HG03025 (cell line): ENCODE results near the gene ARHGEF1.

ENCODE experiments used
- ATAC-seq: cut with Tn5 transposase; IDR thresholded peaks from one replicate; pipeline ENCODE4 v1.9.1; 2021; ENCODE audit warnings: mild to moderate bottlenecking, moderate library complexity; ENCODE audit not compliant: unreplicated experiment, low FRiP score

Gene ARHGEF1

DNA sequence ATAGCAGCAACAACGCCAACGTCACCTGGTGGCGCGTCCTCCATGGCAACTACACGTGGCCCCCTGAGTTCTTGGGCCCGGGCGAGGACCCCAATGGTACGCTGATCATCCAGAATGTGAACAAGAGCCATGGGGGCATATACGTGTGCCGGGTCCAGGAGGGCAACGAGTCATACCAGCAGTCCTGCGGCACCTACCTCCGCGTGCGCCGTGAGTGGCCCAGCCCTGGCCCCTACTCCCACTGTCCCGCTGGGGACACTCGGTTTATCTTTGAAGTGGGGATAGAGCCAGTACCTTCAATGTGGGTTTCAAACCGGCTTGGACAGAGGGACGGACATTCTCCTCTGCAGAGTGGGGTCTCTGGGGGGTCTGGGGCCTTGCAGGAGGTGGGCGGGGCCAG lies 3.9 kb upstream of the ARHGEF1 start:
- ATAC-seq: no peak

DNA sequence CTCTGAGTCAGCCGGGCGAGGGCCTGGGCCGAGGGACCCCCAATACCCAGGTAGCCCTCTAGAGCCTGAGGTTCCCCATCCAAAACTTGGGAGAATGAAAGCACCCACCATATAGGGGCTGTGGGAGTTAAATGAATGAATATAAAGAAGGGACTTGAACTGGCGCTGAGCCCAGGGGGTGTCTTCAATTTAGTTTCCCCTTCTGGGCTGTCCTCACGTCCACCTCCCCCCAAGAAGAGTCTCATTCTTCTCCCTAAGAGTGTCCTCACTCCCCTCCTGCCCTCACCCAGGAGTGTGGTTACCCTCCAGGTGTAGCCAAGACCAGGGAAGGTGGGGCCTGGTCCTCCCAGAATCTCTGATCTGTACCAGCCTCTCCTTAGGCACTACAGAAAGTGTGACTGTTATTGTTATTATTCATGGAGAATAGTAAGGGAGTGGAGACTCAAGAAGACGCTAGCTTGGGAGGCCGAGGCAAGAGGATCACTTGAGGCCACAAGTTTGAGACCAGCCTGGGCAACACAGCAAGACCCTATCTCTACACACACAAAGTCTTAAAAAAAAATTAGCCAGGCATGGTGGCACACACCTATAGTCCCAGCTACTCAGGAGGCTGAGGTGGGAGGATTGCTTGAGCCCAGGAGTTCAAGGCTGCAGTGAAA lies 3.2 kb upstream of the ARHGEF1 start:
- no peak for ATAC-seq

DNA sequence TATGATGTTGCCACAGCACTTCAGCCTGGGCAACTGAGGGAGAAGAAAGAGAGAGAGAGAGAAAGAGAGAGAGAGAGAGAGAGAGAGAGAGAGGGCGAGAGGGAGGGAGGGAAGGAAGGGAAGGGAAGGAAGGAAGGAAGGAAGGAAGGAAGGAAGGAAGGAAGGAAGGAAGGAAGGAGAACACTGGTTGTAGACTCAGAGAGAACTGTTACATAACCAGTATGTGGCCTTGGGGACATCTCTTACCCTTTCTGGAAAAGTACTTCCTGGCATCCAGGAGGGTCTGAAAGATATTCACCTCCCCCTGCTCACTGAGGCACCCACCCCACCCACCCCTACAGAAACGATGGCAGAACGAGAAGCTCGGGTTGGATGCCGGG lies 2.7 kb upstream of the ARHGEF1 start:
- ATAC-seq: no peak

DNA sequence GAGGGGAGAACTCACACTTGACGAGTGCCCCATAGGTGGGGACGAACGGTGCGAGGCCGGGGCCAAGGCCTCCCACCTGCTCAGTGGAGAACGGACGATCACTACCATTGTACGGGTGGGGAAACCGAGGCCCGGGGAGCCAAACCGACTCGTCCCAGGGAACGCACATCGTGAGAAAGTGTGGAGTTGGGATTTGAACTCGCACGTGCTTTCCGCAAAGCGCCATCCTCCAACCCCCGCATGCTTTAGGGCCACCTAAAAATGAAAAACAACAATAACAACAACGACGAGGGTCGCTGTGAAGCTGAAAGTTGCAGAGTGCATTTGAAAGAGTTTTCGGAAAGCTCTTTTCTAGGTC lies 458 bp downstream of the ARHGEF1 start:
- no peak for ATAC-seq

DNA sequence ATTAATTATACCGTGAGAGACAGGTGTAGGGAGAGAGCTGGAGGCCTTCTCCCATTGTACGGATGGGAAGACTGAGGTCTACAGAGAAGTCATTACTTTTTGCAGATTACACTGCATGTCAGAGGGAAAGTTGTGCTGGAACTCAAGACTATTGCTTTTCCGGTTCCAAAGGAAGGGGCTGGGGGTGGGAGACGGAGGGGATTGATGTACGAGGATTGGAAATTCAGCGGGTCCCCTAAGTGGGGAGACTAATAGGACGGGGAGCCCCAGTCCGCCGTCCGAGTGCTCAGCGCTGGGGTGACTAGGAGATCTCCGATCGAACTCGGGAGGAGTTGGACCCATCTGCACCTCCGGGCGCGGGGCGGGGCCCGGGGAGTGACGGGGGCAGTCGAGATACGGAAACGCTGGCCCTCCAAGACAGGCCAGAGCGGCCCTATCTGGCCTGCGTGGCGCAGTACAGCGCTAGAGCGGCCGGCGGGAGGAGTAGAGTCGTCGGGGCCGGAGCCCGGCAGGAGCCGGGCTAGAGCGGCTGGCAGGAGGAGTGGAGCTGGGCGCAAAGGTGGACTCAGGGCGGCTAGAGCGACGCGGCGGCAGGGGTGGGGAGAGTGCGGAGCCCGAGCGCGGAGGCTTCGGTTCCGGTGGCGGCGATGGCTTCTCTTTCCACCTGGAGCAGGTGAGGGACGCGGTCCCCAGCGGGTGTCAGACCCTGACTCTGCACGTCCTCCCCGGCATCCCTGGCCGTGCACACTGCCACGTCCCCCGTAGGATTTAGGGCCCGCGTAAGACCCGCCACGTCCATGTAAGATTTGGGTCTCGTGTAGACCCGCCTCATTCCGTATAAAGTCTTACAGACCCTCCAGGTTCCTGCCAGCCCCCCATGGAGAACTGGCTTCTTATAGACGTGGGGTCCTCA lies 1.1 kb downstream of the ARHGEF1 start:
- peak; percentile 65 for ATAC-seq

DNA sequence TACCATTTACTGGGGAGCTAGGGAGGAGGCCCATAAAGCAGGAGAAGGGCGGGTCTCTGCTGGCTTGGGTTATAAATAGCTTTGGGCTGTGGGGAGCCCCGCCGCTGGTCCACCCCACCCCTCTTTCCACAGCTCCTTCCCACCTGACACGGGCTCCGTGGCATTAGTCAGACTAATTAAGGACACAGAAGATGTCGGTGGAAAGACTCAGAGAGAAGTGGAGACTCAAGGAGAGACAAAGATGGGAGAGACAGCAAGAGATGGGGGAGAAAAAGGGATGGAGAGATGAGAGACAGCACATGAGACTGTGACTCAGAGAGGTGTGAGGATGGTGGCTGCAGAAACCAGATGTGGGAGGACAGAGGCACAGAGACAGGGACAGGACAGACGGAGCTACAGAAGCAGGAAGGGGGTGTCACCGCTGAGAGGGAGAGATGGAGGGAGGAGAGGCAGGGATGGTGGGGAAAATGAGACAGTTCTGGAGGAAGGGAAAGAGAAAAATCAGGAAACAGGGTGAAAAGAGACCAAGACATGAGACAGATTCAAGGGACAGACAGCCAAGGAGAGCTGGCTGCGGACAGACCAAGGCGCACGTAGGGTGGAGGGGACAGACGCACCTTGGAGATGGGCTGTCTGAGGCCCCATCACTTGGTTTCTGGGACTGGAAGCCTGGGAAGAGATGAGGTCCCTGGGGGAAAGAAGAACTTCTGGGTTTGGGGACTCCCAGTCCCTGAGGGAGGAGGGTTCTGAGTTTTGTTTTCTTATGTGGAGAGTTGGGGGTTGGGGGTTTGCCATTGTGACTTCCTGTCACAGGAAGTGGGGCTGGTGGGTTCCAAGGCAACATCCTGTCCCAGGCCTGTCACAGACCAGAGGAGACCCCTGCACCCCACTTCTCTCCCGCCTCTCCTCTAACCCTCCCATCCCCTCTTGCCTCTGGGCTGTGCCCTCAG lies 4.1 kb downstream of the ARHGEF1 start:
- ATAC-seq: no peak

DNA sequence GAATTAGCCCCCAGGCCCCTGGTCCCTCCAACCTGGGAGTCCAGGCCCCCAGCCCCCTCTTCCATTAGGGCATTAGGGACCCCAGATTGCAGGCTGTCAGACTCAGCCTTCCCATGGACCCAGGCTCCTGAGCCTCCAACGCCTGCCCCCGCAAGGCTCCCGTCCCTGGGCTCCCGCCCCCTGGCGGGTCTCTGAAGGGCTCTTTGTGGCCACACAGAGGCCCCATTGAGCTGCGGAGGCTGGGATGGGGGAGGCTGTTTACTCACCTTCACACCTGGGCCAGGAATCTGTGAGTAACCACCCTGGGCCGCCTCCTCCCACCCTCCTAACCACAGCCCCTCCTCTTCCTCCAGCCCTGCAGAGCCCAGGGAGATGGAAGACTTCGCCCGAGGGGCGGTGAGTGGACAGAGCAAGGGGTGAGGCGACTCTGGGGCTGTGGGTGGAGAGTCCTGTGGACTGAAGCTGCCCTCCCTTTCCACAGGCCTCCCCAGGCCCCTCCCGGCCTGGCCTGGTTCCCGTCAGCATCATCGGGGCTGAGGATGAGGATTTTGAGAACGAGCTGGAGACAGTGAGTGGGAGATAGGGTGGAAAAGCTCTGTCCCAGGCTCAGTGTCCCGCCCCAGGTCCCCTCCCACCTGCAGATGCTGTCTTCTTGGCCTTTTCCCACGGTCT lies 4.9 kb downstream of the ARHGEF1 start:
- no peak for ATAC-seq

DNA sequence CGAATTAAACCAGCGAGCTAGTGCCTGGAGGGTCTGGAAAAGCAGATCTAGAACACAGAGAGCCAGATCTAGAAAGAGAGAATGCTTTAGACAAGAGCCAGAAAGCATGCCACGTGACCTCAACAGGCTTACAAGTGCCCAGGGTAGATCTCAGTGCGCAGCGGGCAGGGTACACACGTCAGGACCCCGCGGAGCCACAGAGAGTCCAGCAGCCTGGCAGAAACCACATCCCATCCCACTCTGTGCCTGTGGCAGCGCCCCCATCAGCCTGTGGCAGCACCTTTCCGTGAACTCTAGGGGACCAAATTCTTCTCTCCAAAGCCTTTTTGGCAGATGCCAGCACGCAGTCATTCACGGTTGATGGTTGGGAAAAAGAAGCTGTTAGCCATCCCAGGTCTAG lies 5.9 kb downstream of the ARHGEF1 start:
- no peak for ATAC-seq

DNA sequence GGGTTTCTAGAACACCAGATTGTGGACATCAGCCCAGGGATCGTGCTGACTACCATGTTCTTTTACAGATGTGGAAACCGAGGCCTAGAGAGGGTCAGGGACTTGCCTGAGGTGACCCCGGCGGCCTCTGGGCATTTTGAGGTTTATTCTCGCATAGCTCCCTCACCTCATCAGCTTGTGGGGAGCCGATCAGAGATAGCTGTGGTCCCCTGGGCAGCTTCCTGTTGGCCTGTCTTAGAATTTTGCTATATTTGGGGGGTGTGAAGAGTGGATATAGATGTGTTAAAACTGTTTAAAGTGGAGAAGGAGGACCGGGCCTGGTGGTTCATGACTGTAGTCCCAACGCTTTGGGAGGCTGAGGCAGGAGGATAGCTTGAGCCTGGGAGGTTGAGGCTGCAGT lies 6.9 kb downstream of the ARHGEF1 start:
- ATAC-seq: no peak

DNA sequence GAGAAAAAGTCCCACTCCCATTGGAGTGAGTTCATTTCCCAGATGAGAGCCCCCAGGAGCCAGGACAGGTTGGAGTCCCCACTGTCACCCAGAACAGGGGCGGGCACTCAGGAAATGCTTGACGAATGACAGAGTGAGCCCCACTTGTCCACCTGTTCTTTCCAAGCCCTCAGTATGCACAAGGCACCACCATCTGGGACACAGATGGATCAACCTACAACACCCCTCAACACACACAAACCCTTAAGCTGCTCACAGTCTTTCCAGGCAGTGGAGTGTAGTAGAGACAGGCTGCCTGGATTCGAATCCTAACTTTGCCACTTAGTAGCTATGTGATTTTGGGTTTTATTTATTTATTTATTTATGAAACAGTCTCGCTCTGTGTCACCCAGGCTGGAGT lies 8.0 kb downstream of the ARHGEF1 start:
- ATAC-seq: no peak

DNA sequence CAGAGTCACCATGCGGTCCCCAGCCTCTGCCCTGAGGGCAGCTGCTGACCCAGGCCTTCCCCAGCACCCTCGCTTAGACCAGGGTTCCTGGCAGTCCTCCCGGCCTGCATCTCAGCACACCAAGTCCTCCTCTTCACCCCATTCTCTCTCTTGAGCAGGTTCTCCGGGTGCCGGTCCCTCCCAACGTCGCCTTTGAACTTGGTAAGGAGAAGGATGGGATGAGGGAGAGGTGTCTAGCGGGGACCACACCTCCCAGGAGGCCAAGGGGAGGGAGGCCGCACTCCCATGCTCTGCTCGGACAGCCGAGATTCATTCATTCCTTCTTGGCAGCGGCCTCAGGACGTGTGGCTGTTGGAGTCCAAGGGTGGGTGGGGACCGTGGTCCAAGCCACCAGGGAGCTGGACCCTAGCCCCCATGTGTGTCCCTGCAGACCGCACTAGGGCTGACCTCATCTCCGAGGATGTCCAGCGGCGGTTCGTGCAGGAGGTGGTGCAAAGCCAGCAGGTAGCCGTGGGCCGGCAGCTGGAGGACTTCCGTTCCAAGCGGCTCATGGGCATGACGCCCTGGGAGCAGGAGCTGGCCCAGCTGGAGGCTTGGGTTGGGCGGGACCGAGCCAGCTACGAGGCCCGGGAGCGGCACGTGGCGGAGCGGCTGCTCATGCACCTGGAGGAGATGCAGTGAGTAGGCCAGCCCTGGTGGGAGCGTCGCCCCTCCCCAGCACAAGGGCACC lies 9.4 kb downstream of the ARHGEF1 start:
- no peak for ATAC-seq

DNA sequence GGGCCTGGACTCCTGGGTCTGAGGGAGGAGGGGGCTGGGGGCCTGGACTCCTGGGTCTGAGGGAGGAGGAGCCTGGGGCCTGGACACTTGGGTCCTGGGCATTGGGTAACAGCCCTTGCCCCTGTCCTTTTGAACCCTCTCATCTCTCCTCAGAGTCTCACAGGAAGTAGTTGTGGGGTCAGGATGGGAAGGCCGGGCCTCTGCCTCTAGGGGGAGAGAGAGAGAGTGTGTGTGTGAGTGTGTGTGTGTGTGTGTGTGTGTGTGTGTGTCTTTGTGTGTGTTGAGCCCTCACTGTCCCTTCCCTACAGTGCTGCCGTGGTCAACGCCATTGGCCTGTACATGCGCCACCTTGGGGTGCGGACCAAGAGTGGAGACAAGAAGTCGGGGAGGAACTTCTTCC lies 10.9 kb downstream of the ARHGEF1 start:
- no peak for ATAC-seq

DNA sequence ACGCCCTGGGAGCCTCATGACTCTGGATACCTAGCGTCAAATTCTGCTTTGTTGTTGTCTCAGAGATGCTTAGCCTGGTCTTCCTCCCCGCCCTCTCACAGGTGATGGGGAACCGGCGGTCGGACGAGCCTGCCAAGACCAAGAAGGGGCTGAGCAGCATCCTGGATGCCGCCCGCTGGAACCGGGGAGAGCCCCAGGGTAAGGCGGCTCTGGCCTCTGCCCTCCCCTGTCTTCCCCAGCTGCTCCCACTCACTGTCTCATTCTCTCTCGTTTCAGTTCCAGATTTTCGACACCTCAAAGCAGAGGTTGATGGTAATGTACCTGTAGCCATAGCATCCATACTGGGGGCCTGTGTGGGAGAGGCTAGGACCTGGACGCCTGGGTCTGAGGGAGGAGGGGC lies 11.4 kb downstream of the ARHGEF1 start:
- ATAC-seq: no peak

DNA sequence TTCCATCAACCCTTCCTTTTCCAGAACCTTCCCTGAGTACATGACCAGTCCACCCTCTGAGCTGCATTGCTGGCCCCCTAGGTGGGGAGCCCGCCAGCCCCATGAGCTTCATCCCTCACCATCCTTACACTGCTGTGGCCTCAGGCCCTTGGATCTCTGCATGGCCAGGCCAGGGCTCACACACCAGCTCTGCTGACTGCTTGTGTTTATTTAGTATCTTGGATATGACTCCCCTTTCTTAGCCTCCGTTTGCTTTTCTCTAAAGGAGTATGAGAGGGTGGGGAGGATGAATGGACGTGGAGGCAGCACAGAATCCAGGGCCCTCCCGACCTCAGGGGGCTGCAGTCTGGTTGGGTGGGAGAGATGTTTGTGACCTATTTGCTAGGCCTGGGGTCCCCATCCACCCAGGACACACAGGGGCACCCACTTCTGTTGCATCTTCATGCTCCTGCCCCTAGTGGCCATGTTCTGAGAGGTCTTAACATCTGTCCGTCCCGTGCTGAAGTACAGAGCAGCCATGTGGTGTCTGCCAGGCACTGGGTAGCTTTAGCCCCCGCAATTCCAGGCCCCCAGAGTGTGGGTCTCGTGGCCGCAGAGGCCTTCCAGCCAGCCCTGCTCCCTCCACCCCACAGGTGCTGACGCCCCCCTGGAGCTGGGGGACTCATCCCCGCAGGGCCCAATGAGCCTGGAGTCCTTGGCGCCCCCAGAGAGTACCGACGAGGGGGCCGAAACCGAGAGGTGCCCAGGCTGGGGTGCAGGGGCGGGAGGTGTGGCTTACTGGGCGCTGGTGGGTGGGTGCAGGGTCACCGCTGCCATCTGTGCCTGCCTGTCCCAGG lies 13.0 kb downstream of the ARHGEF1 start:
- ATAC-seq: no peak

DNA sequence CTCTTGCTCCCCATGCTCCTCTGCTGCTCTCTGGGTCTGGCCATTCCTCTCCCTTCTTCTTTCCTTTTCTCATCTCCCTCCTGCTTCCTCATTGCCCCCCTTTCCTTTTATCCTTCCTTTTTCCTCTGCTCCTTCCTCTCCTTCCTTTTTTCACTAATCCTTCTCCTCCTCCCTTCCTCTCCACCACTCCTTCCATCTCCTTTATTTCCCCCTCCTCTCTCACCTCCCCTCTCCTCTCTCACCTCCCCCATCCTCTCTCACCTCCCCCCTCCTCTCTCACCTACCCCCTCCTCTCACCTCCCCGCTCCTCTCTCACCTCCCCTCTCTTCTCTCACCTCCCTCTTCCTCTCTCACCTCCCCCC lies 13.6 kb downstream of the ARHGEF1 start:
- ATAC-seq: no peak

DNA sequence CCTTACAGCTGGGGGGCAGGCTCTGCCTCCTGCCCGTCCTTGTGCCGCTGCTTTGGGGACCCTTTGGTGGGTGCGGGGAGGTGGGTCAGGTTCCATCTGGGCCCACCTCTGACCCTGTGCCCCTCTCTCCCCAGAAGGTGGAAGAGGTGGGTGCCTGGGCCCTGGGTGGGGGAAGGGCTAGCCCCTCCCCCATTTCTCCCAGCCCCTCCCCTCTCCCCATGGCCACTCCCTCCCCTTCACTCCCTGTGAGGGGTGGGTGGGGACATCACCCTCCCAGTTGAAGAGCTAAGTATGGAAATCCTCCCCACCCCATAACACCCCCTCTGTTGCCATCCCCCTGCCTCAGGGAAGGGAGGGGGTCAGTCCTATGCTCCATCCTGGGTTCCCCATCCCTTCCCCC lies 14.2 kb downstream of the ARHGEF1 start:
- no peak for ATAC-seq

DNA sequence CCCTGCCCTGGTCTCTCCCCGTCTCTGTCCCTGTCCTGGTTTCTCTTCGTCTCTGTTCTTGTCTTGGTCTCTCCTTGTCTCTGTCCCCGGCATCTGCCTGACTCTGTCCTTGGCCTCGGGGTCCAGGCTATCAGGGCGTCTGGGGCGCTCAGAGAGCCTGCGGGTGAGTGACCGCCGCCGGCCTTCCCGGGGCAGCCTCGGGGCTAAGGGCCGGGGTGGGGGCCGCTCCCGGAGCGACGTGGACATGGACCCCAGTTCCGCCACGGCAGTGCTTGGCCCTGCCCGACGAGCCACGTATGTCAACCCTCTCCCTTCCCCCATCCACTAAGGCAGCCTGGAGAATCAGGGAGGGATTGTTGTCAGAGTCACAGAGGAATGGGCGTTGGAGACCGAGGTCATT lies 14.8 kb downstream of the ARHGEF1 start:
- no peak for ATAC-seq

DNA sequence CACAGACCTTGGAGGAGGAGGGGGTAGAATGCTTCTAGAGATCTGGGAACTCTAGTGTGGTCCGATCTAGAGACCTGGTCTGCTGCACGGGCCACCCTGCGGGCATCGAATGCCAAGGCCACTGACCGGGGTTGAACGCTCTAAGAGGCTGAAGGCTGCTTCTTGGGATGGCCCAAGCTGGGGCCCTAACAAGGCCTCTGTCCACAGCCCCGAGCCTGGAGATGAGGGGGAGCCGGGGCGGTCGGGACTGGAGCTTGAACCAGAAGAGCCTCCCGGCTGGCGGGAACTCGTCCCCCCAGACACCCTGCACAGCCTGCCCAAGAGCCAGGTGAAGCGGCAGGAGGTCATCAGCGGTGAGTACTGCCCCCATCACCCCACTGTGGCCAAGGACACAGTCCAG lies 15.3 kb downstream of the ARHGEF1 start:
- ATAC-seq: no peak

DNA sequence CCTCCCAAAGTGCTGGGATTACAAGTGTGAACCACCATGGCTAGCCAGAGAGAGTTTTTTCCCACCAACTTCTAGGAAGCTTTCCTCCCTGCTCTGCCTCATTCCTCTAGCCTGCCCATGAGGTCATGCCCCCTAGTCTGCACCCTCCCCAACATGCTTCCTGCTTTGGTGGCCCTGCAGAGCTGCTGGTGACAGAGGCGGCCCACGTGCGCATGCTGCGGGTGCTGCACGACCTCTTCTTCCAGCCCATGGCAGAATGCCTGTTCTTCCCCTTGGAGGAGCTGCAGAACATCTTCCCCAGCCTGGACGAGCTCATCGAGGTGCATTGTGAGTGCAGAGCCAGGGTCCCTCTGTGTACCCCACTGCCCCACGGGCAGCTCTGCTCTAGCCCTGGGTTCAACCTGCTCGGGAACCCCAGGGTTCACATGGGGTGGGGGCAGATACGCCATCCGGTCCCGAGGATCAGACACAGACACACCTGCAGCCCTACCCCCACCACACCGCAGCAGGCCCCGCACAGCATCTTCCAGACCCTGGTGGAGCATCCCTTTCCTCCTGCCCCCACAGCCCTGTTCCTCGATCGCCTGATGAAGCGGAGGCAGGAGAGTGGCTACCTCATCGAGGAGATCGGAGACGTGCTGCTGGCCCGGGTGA lies 18.9 kb downstream of the ARHGEF1 start:
- ATAC-seq: no peak
